NCI-H1092 (cell line): Measurements from ENCODE around the gene GARNL3.

Source experiments
- DNase-seq: peaks from one replicate; lab custom pipeline; 2025; lab: John Stamatoyannopoulos, UW

Gene GARNL3

DNA sequence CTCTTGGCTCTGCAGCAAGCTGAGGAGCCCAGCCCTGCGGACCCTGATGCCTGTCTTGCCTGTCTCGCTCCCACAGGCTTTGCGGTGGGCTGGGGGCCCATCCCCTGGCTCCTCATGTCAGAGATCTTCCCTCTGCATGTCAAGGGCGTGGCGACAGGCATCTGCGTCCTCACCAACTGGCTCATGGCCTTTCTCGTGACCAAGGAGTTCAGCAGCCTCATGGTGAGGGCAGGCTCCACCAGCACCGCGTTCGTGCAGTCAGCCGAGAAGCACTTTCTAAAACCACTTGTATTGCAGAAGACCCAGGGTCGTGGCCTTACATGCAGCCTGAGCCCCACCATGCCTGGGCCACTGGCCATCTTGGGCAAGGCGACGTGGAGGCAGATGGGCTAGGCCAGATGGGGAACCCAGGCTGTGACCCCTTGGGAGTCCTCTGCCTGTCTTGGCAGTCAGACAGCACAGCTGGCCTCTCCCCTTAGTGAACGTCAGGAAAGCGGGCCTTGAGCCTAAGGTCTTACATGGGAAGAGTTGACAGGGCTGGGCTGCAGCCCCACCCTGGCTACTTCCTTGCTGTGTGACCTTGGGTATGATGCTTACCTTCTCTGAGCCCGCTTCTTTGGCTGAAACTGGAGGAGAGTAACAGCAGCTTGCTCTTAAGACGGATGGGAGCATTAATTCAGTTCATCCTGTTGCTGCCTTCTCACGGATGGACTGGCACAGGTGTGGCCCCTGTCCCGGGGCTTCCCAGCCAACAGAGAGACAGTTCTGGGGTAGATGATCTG, 141.0 kb downstream of the GARNL3 start:
- DNase-seq, result no peak

DNA sequence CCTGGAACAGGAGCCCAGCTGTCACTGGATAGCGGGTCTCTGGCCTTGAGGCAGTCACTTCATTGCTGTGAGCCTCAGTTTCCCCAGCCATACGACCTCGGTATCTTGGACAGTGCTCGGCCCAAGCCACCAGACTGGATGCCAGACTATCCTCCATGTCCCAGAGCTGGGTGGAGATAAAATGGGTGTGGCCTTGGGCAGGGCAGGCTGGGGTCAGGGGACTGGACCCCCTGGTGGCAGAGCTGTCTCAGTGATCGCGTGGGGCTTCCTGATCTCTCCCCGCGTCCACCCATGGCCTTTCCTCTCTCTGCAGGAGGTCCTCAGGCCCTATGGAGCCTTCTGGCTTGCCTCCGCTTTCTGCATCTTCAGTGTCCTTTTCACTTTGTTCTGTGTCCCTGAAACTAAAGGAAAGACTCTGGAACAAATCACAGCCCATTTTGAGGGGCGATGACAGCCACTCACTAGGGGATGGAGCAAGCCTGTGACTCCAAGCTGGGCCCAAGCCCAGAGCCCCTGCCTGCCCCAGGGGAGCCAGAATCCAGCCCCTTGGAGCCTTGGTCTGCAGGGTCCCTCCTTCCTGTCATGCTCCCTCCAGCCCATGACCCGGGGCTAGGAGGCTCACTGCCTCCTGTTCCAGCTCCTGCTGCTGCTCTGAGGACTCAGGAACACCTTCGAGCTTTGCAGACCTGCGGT, 142.4 kb downstream of the GARNL3 start:
- no peak for DNase-seq

GRCh38 chr9:127407492-127407843, 142.9 kb downstream of the GARNL3 start:
- DNase-seq, result no peak

DNA sequence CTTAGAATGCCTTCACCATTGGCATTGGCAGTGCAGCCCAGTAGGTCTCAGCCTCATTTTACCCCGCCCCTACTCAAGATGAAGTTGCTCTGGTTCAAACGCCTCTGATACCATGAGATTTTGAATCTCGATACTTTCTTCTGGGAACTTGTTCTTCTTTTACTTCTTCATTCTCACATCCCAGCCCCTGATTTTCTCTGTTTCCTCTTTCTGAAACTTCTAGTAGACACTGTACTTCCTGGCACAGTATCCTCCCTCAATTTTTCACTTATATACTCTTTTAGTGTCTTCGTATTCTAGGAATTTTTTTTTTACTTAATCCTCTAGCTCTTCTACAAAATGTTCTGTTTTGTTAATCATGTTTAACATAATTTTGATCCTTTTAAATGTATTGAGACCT, 146.5 kb downstream of the GARNL3 start:
- no peak for DNase-seq

DNA sequence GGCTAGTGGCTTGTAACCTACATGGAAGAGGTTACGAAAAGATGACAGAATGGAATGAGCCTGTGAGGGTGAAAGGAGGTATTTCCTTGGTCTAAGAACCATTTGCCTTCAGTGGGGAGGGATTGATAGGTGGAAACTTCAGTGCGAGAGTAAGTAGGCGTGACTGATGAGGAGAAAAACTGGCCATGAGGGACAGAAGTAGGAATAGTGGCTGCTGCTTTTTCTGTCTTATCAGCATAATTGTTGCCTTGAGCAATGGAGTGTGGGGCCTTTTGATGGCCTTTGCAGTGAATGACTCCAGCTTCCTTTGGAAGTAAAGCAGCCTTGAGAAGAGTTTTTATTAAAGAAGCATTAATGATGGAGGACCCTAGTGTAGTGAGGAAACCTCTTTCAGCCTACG, 150.6 kb downstream of the GARNL3 start:
- no peak for DNase-seq

DNA sequence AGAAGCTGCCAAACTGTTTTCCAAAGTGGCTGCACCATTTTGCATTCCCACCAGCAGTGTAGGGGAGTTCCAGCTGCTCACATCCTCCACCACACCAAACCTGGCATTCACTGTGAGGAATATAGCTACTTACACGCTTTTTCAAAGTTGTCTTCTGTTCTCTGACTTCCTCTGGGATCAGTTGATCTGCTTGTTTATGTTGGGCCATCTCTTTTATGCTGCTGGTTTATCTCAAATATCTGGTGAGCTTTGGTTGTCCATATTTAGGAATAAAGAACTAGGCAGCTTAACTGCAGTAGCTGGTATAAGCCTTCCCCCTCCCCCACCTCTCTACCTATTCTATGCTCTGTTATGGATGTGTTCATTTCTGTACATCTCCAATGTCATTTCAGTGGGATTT, 151.1 kb downstream of the GARNL3 start:
- DNase-seq, result no peak

DNA sequence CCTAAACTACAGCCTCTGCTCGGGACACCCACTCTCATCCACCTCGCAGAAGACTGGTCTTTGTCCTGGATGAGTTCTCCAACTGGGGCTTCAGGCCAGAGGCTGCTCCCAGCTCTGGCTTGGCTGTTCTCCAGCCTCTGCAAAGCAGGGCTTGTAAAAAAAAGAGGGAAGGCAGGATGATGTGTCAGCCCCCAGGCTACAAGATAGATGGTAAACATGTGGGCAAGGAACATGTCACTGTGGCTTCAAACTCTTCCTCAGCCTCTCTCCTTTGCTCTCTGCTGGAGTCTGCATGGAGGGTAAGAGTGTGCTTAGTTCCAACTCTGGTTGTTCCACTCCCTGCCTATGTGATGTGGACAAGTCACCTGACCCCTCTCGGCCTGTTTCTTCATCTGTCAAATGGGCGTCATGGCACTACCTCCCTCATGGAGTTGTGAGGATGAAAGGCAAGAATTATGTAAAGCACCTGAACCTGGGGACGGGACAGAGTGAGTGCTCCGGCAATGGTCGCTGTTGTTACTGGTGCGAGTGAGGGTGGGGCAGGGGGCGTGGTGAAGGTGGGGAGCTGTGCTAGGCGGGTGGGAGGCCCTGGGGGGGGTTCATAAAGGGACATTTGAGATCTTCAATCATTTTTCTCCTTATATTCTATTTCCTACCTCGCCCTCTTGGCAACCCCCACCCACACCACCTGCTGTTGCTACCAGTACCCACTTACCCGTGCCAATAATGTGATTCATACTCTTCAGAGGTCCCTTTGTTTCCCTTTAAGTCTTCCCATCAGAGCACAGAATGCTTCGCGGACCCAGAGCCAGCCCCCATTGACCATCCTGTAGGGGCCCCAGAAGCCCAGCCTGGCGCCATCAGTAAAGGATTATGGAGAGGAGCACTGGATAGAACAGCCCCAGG, 152.8 kb downstream of the GARNL3 start:
- DNase-seq, result no peak

DNA sequence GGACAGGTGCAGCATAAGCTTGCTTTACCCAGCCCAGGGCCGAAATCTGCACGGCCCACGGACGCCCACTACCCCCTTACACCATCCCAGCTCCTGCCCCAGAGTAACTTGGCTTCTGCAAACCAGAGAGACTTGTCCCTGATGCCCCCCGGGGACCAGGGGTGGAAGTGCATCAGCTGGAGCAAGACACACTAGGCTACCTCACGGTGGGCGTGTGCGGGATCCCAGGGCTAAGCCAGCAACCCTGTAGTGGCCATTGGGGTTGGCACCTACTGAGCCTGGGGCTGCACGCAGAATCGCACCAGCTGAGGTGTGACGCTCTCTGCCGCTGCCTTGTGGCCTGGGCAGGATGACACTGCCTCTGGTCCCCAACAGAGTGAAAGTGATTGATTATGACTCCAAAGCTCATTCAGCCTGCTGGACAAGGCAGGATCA, 153.5 kb downstream of the GARNL3 start:
- no peak for DNase-seq

DNA sequence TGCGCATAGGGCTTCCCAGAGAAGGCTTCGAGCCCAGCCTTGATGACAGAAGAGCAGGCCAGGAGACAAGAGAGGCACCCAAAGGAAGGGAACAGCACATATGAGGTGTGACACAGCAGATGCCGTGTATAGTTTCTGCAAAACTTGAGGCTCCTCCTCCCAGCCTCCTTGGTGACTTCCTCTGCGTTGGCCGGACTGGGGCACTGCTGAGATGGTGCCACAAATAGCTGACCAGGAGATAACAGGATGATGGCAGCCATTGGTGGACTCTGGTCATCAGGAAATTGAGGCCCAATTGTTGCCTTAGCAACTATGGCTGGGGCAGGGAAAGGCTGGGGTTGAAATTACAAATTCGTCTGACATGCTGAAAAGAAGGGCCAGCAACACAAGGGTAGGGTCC, 154.8 kb downstream of the GARNL3 start:
- DNase-seq, result no peak

DNA sequence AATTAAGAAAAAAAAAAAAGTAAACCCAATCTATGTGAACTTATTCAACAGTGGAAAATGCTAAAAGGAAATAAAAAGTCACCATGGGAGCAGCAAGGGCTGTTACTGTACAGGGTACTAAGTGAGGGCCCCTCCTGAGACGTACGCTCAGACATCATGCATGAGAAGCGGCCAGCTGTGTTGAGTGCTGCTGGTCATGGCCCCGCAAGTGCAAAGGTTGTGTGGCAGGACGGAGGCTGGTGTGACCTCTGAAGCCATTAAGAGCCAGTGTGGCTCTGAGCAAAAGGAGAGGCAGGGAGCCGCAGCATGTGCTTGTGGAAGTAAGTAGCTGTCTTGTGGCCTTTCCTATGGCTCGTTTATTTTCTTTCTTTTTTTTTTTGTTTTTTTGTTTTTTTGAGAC, 156.5 kb downstream of the GARNL3 start:
- DNase-seq, result no peak

DNA sequence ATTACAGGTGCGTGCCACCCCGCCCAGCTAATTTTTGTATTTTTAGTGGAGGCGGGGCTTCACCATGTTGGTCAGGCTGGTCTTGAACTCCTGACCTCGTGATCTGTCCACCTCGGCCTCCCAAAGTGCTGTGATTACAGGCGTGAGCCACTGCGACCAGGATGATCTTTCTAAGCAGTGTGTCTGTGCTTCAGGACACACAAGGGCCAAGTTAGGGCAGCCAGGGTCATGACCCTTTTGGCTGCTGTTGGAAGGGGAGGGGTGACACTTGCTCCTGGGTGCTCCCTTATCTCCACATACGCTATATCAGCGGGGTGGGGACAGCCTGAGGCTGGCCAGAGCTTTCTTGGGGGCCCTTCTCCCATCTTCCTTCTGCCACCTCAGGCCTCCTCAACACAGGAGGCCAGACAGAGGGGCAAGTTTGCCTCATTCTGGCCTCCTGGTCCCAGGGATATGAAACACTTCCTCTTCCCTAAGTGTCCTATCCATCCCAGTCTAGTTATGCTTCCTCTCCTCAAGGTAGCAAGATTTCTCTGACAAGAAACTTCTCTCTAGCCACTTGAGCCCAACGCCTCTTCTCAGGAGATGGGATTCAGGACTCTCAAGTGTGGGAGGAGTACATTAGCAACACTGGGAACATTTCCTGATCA, 157.7 kb downstream of the GARNL3 start:
- DNase-seq, result no peak

GRCh38 chr9:127422787-127423186, 158.2 kb downstream of the GARNL3 start:
- DNase-seq, result no peak

DNA sequence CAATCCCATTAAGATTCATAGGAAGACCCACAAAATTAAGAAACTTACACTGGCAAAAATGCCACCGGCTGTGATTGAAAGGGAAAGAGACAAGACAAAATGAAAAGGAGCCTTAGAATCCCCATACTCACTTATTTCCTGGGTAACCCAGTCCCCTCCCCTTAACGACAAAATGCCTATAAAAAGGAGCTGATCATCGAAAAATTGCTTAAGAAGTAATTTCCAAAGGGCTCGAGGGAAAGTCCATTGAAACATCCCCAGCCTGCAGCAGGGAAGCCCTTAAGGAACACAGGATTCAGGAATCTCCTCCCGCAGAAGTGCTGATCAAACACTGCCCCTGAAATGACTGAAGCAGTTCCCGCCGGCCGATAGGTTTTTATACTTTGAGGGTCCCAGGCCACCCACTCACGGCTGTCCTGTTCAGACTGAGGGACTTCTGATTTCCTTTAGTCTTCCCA, 158.9 kb downstream of the GARNL3 start:
- DNase-seq, result no peak

DNA sequence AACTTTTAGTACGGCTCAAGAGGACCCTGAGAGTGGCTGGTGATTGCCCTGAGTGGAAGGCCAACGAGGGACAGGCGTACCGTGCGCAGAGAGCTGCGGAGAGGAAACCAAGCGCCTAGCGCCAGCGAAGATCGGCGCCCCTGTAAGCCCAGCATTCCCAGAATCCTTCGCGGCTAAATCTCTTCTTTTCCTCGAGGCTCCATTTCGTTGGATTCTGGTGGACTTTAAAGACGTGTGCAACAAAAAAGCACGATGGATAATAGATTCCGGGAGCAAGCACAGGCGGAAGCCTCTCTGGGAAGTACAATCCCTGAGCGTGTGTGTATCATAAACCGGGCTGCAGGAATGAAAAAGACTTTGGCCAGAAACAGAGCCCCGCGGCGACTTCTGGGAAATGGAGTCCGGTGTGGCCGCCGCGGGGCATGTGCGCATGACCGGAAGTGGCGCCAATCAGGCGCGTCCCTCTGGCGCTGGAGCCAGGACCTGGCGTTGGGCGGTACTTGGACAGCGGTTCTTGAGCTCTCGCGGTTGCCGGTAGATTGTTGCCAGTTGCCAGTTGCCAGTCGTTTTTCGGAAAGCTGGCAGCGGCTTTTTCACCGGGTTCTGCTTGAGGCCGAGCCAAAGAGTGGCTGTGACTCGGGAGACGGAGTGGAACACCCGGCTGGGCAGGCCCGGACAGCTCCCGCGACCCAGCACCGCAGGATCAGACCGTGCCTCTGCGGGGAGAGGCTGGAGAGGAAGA, 159.5 kb downstream of the GARNL3 start, which contains the start of gene ZNF79:
ZNF79 (plus strand) TSS at position 449 of the 742 bp plus-strand sequence. CDS start 406 bp downstream, outside the sequence.
- peak; percentile 83 for DNase-seq

- no peak for DNase-seq
Measured at GRCh38 chr9:127424676-127424999, 160.1 kb downstream of the GARNL3 start.

GRCh38 chr9:127426756-127427155, 162.2 kb downstream of the GARNL3 start:
- no peak for DNase-seq

- no peak for DNase-seq
Measured at GRCh38 chr9:127428348-127428747, 163.8 kb downstream of the GARNL3 start.

DNA sequence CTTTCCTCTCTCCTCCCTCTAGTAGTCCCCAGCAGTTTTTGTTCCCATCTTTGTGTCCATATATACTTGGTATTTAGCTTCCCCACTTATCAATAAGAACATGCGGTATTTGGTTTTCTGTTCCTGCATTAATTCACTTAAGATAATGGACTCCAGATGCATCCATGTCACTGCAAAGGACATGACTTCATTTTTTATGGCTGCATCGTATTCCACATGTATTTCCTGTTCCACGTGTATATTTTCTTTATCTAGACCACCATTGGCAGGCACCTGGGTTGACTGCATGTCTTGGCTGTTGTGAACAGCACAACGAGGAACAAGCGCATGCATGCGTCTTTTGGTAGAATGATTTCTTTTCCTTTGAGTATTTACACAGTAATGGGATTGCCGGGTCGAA, 165.8 kb downstream of the GARNL3 start:
- no peak for DNase-seq

DNA sequence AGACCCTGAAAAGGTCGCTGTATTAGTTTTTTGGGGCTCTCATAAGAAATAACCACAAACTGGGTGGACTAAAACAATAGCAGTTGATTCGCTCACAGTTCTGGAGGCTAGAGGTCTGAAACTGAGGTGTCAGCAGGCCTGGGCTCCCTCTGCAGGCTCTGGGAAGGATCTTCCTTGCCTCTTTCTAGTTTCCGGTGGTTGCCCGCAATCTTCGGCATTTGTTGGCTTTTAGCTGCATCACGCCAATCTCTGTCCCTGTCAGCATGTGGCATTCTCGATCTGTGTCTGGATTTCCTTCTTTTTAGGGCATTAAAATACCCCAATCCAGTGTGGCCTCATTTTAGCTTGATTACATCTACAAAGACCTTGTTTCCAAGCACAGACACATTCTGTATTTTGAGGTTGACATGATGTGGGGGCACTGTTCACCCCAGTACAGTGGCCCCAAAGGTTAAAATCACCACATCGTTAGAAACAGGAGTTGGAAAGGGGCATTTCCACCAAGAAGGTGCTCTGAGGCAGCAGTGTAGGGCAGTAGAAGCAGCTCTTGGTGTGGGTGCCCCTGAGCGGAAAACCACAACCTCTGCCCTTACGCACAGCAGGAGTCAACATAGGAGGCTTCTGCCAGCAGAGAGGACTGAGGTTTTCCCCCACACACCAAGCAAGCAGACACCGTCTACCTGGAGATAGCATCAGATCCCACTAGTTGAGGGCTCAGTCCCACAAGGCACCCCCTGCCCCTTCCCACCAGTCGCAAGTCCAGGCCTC, 173.1 kb downstream of the GARNL3 start:
- no peak for DNase-seq

DNA sequence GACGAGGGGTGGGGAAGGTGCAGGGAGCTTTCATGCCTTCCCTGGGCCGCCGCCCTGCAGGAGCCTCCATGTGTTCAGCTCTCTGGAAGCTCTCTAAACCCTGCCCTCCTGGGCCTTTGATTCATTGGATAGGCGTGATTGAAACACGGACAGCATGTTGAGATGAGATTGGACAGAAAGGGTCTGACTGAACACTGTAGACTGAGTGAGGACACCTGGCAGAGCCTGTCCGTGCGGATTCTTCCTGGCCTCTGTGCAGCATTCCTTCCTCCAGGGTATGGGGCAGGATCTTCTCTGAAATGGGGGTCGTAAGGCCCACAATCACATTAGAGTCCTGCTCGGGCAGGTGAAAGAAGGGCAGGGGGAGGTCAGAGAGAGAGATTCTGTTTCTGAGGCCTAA, 173.8 kb downstream of the GARNL3 start:
- no peak for DNase-seq
